DND-41 (cell line): ENCODE data around the gene MMP25.

ENCODE experiments used
- ATAC-seq: fragments of 200-7000 bp; cut with Tn5 transposase; 3 replicates; pipeline ENCODE4 v1.9.1; 2021; ENCODE audit warnings: low read depth; ENCODE audit not compliant: insufficient read depth
- DNase-seq: peaks from one replicate; pipeline ENCODE4 v3.0.0-alpha.2; 2020
- H2AFZ ChIP-seq: 2 replicates; pipeline ENCODE4 v1.6.0; 2012; ENCODE audit warnings: low read depth, low read length
- H3K27ac ChIP-seq: 2 replicates; pipeline ENCODE4 v1.5.1; 2012; ENCODE audit warnings: low read length, inconsistent platforms
- H3K27me3 ChIP-seq: fragments of 200-600 bp; sonication (generic); 2 replicates; pipeline ENCODE4 v1.6.0; 2012; ENCODE audit warnings: low read length, mild to moderate bottlenecking, inconsistent platforms; ENCODE audit not compliant: insufficient read depth, poor library complexity
- H3K36me3 ChIP-seq: 2 replicates; pipeline ENCODE4 v1.5.1; 2012; ENCODE audit warnings: low read length, inconsistent platforms; ENCODE audit not compliant: insufficient read depth
- H3K4me1 ChIP-seq: 2 replicates; pipeline ENCODE4 v1.5.1; 2012; ENCODE audit warnings: mild to moderate bottlenecking, low read length; ENCODE audit not compliant: insufficient read depth
- H3K4me2 ChIP-seq: 2 replicates; pipeline ENCODE4 v1.6.0; 2012; ENCODE audit warnings: mild to moderate bottlenecking, moderate library complexity, low read length, inconsistent platforms; ENCODE audit not compliant: insufficient read depth
- H3K4me3 ChIP-seq, 2 experiments: fragments of 200-600 bp in 1 of 2; shearing (Covaris generic) in 1 of 2; 2 replicates each; pipeline ENCODE4 v1.5.1; 2012 to 2016; ENCODE audit warnings: inconsistent platforms in 2 of 2, low read length in 2 of 2, mild to moderate bottlenecking in 2 of 2, low read depth in 1 of 2, moderate library complexity in 1 of 2
- H3K79me2 ChIP-seq: 2 replicates; pipeline ENCODE4 v1.6.0; 2012; ENCODE audit warnings: low read length, inconsistent platforms; ENCODE audit not compliant: insufficient read depth
- H3K9ac ChIP-seq: 2 replicates; pipeline ENCODE4 v1.6.0; 2012; ENCODE audit warnings: low read depth, mild to moderate bottlenecking, inconsistent platforms, low read length, moderate library complexity
- H3K9me3 ChIP-seq: 2 replicates; pipeline ENCODE4 v1.5.1; 2012; ENCODE audit warnings: low read length, moderate library complexity, mild to moderate bottlenecking, inconsistent platforms; ENCODE audit not compliant: insufficient read depth, severe bottlenecking
- H4K20me1 ChIP-seq: 2 replicates; pipeline ENCODE4 v1.6.0; 2012; ENCODE audit warnings: low read length; ENCODE audit not compliant: insufficient read depth
- EZH2 ChIP-seq: IDR thresholded peaks from 3 replicates; pipeline ENCODE4 v1.6.1; 2012; ENCODE audit warnings: borderline replicate concordance, low read depth, mild to moderate bottlenecking, moderate library complexity, low read length, inconsistent platforms; ENCODE audit not compliant: severe bottlenecking
- TF ChIP-seq, protein P1 (sequence below): IDR thresholded peaks from 2 replicates; pipeline ENCODE4 v1.5.1; 2012; ENCODE audit warnings: borderline replicate concordance, low read length, moderate library complexity, mild to moderate bottlenecking; ENCODE audit not compliant: poor library complexity, severe bottlenecking; ENCODE audit errors: extremely low read depth

MMP25 gene

DNA sequence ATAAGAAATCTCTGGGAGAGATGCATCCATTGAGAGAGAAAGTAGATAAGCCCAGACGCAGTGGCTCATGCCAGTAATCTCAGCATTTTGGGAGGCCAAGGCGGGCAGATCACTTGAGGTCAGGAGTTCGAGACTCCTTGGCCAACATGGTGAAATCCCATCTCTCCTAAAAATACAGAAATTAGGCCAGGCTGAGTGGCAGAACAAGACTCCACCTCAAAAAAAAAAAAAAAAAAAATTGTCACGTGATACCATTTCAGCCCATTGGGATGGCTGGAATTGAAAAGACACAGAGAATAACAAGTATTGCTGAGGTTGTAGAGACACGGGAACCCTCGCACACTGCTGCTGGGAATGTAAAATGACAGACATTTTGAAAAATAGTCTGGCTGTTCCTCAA is 16.2 kb downstream of the MMP25 start:
- Histone ChIP-seq H3K4me3 (no peak overlapping the region), H3K4me2 (no peak overlapping the region), H3K4me1 (peaks cover 55% of the 10 kb centered on the region), H3K27ac (no peak overlapping the region), H2AFZ (no peak overlapping the region), H3K9ac (no peak overlapping the region), H3K27me3 (no peaks in the 10 kb centered on the region), H3K9me3 (no peaks in the 10 kb centered on the region), H3K79me2 (peaks cover 47% of the 10 kb centered on the region), H3K36me3 (peaks cover 28% of the 10 kb centered on the region), H4K20me1 (peaks cover 7% of the 10 kb centered on the region; the same call in 1 of the 2 replicates)
- no peak for TF ChIP-seq EZH2
- TF ChIP-seq, protein P1, sequence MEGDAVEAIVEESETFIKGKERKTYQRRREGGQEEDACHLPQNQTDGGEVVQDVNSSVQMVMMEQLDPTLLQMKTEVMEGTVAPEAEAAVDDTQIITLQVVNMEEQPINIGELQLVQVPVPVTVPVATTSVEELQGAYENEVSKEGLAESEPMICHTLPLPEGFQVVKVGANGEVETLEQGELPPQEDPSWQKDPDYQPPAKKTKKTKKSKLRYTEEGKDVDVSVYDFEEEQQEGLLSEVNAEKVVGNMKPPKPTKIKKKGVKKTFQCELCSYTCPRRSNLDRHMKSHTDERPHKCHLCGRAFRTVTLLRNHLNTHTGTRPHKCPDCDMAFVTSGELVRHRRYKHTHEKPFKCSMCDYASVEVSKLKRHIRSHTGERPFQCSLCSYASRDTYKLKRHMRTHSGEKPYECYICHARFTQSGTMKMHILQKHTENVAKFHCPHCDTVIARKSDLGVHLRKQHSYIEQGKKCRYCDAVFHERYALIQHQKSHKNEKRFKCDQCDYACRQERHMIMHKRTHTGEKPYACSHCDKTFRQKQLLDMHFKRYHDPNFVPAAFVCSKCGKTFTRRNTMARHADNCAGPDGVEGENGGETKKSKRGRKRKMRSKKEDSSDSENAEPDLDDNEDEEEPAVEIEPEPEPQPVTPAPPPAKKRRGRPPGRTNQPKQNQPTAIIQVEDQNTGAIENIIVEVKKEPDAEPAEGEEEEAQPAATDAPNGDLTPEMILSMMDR, result no peak
- no peak for ATAC-seq
- no peak for DNase-seq

DNA sequence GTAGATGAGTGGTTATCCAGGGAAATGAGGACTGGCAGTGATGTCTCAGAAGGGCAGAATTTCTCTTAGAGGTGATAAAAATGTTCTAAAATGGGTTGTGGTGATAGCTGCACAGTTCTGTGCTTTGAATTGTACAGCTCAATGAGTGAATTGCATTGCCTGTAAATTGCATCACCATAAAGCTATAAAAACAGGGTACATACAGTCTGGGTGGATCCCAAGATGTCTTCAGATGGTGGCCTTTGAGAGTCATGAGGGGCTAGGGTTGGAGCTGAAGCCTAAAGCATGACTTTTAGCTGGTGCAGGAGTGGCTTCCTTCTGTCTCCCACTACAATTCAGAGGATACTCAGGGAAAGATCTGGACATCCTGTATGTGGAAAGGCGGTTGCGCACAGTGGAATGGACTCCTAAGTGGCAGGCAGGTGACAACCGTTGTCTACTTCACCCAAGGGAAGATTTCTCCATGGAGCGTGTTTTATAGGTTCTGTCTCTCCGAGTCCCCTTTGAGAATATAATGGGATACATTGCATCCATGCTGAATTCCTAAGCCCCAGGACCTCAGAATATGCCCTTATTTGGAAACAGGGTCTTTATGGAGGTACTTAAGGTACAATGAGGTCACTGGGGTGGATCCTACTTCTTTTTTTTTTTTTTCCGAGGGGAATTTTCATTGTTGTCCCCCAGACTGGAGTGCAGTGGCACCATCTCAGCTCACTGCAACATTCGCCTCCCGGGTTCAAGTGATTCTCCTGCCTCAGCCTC is 17.4 kb downstream of the MMP25 start:
- H3K27ac ChIP-seq, result no peak overlapping the region; the same call in 1 of the 2 replicates
- no peak for DNase-seq
- no peak overlapping the region for H3K9ac ChIP-seq
- peaks cover 57% of the 10 kb centered on the region for H3K4me1 ChIP-seq
- TF ChIP-seq, protein P1, result no peak
- TF ChIP-seq EZH2, result no peak
- no peaks in the 10 kb centered on the region for H3K9me3 ChIP-seq
- H3K4me3 ChIP-seq, result no peak overlapping the region
- H4K20me1 ChIP-seq, result peaks cover 5% of the 10 kb centered on the region; the same call in 1 of the 2 replicates
- no peak for ATAC-seq
- H2AFZ ChIP-seq, result no peak overlapping the region
- no peak overlapping the region for H3K4me2 ChIP-seq
- no peaks in the 10 kb centered on the region for H3K27me3 ChIP-seq
- peaks cover 46% of the 10 kb centered on the region for H3K79me2 ChIP-seq
- peaks cover 35% of the 10 kb centered on the region for H3K36me3 ChIP-seq

DNA sequence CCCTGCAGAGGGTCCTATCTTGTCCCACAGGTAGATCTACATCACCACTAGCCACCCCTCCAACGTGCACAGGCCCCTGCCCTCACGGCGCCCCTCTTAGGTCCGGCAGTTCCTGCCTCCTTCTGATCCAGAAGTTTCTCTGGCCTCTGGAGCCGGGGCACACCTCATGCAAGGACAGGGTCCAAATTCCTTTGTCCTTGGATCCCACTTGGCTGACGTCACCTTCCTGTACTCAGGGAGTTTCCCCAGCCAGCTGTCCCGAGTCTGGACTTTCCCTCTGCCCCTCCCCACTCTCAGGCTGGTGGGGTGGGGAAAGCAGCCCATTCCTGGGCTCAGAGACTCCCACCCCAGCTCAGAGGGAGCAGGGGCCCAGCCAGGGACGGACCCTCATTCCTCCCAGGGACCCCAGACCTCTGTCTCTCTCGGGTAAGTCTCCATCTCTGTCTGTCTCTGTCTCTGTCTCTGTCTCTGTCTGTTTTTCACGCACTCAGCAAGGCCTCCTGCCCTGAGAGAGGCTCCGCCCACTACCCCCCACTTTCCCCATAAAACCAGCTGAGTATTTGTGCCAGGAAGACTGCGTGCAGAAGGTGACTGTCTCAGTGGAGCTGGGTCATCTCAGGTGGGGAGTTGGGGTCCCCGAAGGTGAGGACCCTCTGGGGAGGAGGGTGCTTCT is 18.8 kb downstream of the MMP25 start, which contains the start of gene IL32:
Gene IL32 (plus strand): TSS at position 572 of the 673 bp plus-strand sequence. CDS start 172 bp downstream, outside the sequence.
- Histone ChIP-seq H3K4me3 (peak within 1 kb of the TSS; percentile 41 to 93), H3K4me2 (peak within 1 kb of the TSS; percentile 85), H2AFZ (peak within 1 kb of the TSS; percentile 57), H3K36me3 (peaks cover 42% of the 10 kb centered on the region), H3K4me1 (peaks cover 59% of the 10 kb centered on the region), H4K20me1 (peaks cover 5% of the 10 kb centered on the region; the same call in 1 of the 2 replicates), H3K79me2 (peaks cover 43% of the 10 kb centered on the region), H3K27ac (peak within 1 kb of the TSS; percentile 92), H3K9ac (peak within 1 kb of the TSS; percentile 66), H3K9me3 (no peaks in the 10 kb centered on the region), H3K27me3 (no peaks in the 10 kb centered on the region)
- peak; percentile 57 for ATAC-seq
- DNase-seq, result peak; percentile 67
- TF ChIP-seq EZH2, result no peak
- TF ChIP-seq, protein P1, result no peak
